ENCODE measurements around the gene DDX24. TPM values are rescaled to one million over a fixed set of nuclear protein-coding genes. Genes with fewer than 3 reads are reported as not detected.

Gene DDX24
- total RNA-seq, 1 donor from 2014 or later: 206 TPM

- no peak overlapping the region for H3K4me3 ChIP-seq (ENCODE audit: insufficient read depth, low read depth, low read length)
- Mint-ChIP-seq H3K4me3 (ENCODE audit: unreplicated experiment) (no peak overlapping the region), H3K27me3 (ENCODE audit: low read depth, unreplicated experiment) (peaks cover 9% of the 10 kb centered on the region), H3K27ac (ENCODE audit: unreplicated experiment) (no peak overlapping the region), H3K36me3 (ENCODE audit: low read depth, unreplicated experiment) (peaks cover 4% of the 10 kb centered on the region), H3K9me3 (ENCODE audit: unreplicated experiment) (peaks cover 23% of the 10 kb centered on the region), H3K4me1 (ENCODE audit: low read depth, unreplicated experiment) (peaks cover 6% of the 10 kb centered on the region)
- H3K4me1 ChIP-seq (ENCODE audit: insufficient read depth, low read length): peaks cover 20% of the 10 kb centered on the region
- no peak overlapping the region for H3K4me2 ChIP-seq (ENCODE audit: low read length)
- H2AFZ ChIP-seq (ENCODE audit: low read depth, low read length): no peak overlapping the region
- H3K36me3 ChIP-seq (ENCODE audit: insufficient read depth, low read length): peaks cover 3% of the 10 kb centered on the region
- no peaks in the 10 kb centered on the region for H3K79me2 ChIP-seq (ENCODE audit: insufficient read depth, low read length)
- H3K9ac ChIP-seq (ENCODE audit: low read length): no peak overlapping the region
- no peaks in the 10 kb centered on the region for H4K20me1 ChIP-seq (ENCODE audit: insufficient read depth, low read length)
- H3K27ac ChIP-seq (ENCODE audit: low read depth, low read length): no peak overlapping the region
- no peak for TF ChIP-seq EZH2 (IDR thresholded peaks at IDR 0.05; ENCODE audit: insufficient read depth, low read length)
- TF ChIP-seq, protein P1, sequence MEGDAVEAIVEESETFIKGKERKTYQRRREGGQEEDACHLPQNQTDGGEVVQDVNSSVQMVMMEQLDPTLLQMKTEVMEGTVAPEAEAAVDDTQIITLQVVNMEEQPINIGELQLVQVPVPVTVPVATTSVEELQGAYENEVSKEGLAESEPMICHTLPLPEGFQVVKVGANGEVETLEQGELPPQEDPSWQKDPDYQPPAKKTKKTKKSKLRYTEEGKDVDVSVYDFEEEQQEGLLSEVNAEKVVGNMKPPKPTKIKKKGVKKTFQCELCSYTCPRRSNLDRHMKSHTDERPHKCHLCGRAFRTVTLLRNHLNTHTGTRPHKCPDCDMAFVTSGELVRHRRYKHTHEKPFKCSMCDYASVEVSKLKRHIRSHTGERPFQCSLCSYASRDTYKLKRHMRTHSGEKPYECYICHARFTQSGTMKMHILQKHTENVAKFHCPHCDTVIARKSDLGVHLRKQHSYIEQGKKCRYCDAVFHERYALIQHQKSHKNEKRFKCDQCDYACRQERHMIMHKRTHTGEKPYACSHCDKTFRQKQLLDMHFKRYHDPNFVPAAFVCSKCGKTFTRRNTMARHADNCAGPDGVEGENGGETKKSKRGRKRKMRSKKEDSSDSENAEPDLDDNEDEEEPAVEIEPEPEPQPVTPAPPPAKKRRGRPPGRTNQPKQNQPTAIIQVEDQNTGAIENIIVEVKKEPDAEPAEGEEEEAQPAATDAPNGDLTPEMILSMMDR (IDR thresholded peaks at IDR 0.05; ENCODE audit: insufficient read depth, low read depth, low read length): no peak
- H3K27me3 ChIP-seq (ENCODE audit: insufficient read depth, low read length): no peaks in the 10 kb centered on the region
- no peak for DNase-seq (ENCODE audit: low read depth)
- no peak for FAIRE-seq
- no peaks in the 10 kb centered on the region for H3K9me3 ChIP-seq (ENCODE audit: insufficient read depth, low read depth, low read length)
These were observed 43.8 kb upstream of the DDX24 start for GRCh38 chr14:94124582-94125377.

DNA sequence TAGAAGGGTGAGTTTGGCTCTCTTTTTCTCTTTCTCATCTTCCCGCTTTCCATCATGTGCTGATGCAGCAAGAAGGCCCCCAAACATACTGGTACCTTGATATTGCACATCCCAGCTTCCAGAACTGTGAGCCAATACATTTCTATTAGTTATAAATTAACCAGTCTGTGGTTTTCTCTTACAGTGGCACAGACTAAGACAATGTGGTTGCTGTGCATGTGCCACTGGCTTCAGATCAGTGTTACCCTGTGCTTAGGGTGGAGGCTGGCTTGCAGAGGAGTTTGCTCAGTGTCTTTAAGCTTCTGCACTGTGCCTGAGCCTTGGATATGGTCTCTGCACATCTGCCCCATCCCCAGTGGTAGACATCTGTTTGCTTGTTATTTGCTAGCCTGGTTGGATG is 42.9 kb upstream of the DDX24 start:
- H3K36me3 Mint-ChIP-seq (ENCODE audit: low read depth, unreplicated experiment): peaks cover 7% of the 10 kb centered on the region
- no peak overlapping the region for H2AFZ ChIP-seq (ENCODE audit: low read depth, low read length)
- no peak for DNase-seq (ENCODE audit: low read depth)
- peaks cover 9% of the 10 kb centered on the region for H3K27me3 Mint-ChIP-seq (ENCODE audit: low read depth, unreplicated experiment)
- H3K27ac ChIP-seq (ENCODE audit: low read depth, low read length): no peak overlapping the region
- no peak for FAIRE-seq
- no peaks in the 10 kb centered on the region for H4K20me1 ChIP-seq (ENCODE audit: insufficient read depth, low read length)
- no peaks in the 10 kb centered on the region for H3K27me3 ChIP-seq (ENCODE audit: insufficient read depth, low read length)
- no peaks in the 10 kb centered on the region for H3K9me3 ChIP-seq (ENCODE audit: insufficient read depth, low read depth, low read length)
- peaks cover 27% of the 10 kb centered on the region for H3K9me3 Mint-ChIP-seq (ENCODE audit: unreplicated experiment)
- peaks cover 19% of the 10 kb centered on the region for H3K4me1 ChIP-seq (ENCODE audit: insufficient read depth, low read length)
- H3K9ac ChIP-seq (ENCODE audit: low read length): no peak overlapping the region
- H3K79me2 ChIP-seq (ENCODE audit: insufficient read depth, low read length): no peaks in the 10 kb centered on the region
- no peak overlapping the region for H3K27ac Mint-ChIP-seq (ENCODE audit: unreplicated experiment)
- H3K36me3 ChIP-seq (ENCODE audit: insufficient read depth, low read length): peaks cover 3% of the 10 kb centered on the region
- no peak for TF ChIP-seq EZH2 (IDR thresholded peaks at IDR 0.05; ENCODE audit: insufficient read depth, low read length)
- TF ChIP-seq, protein P1 (IDR thresholded peaks at IDR 0.05; ENCODE audit: insufficient read depth, low read depth, low read length): no peak
- peaks cover 5% of the 10 kb centered on the region for H3K4me1 Mint-ChIP-seq (ENCODE audit: low read depth, unreplicated experiment)
- H3K4me3 ChIP-seq (ENCODE audit: insufficient read depth, low read depth, low read length): no peak overlapping the region
- H3K4me2 ChIP-seq (ENCODE audit: low read length): no peak overlapping the region
- no peak overlapping the region for H3K4me3 Mint-ChIP-seq (ENCODE audit: unreplicated experiment)

DNA sequence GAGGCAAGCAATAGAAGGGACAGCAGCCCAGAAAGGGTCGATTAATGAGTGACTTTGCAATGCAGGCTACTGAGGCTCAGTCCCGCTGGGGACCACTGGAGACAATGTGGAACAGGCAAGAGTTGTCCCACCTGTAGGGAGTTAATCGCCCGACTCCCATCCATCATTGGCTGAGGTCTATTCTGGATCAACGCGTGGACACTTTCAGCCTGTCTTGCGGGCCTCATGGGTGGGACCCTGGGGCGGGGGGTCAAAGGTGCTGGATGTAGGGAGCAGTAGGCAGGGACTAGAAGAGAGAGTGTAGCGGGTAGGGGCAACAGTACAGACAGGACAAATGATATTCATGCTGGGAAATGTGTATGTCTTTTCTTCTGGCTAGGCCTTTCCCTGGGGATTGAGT is 42.3 kb upstream of the DDX24 start:
- Mint-ChIP-seq H3K4me3 (ENCODE audit: unreplicated experiment) (no peak overlapping the region), H3K9me3 (ENCODE audit: unreplicated experiment) (peaks cover 27% of the 10 kb centered on the region), H3K4me1 (ENCODE audit: low read depth, unreplicated experiment) (peaks cover 1% of the 10 kb centered on the region), H3K27me3 (ENCODE audit: low read depth, unreplicated experiment) (peaks cover 9% of the 10 kb centered on the region), H3K36me3 (ENCODE audit: low read depth, unreplicated experiment) (peaks cover 7% of the 10 kb centered on the region), H3K27ac (ENCODE audit: unreplicated experiment) (no peak overlapping the region)
- Histone ChIP-seq H3K27ac (ENCODE audit: low read depth, low read length) (no peak overlapping the region), H3K27me3 (ENCODE audit: insufficient read depth, low read length) (no peaks in the 10 kb centered on the region), H2AFZ (ENCODE audit: low read depth, low read length) (no peak overlapping the region), H4K20me1 (ENCODE audit: insufficient read depth, low read length) (no peaks in the 10 kb centered on the region), H3K4me3 (ENCODE audit: insufficient read depth, low read depth, low read length) (no peak overlapping the region), H3K36me3 (ENCODE audit: insufficient read depth, low read length) (peaks cover 3% of the 10 kb centered on the region), H3K79me2 (ENCODE audit: insufficient read depth, low read length) (no peaks in the 10 kb centered on the region), H3K4me2 (ENCODE audit: low read length) (no peak overlapping the region), H3K4me1 (ENCODE audit: insufficient read depth, low read length) (peaks cover 15% of the 10 kb centered on the region), H3K9me3 (ENCODE audit: insufficient read depth, low read depth, low read length) (no peaks in the 10 kb centered on the region), H3K9ac (ENCODE audit: low read length) (no peak overlapping the region)
- TF ChIP-seq EZH2 (IDR thresholded peaks at IDR 0.05; ENCODE audit: insufficient read depth, low read length): no peak
- TF ChIP-seq, protein P1 (IDR thresholded peaks at IDR 0.05; ENCODE audit: insufficient read depth, low read depth, low read length): no peak
- FAIRE-seq: no peak
- DNase-seq (ENCODE audit: low read depth): no peak
